ENCODE measurements around the gene APOD.
"Not testable (repeated sequence)": the region's sequence is repeated elsewhere in the genome, so short reads cannot be mapped to it uniquely, and the experiment has no call there.

- not testable (repeated sequence) for TF ChIP-seq CTCF (IDR thresholded peaks at IDR 0.05); ZFX (IDR thresholded peaks at IDR 0.05; ENCODE audit: borderline replicate concordance)
Measured at GRCh38 chr3:195589796-195590195, 6.1 kb upstream of the APOD start.

Data from 22Rv1 (cell line).